ENCODE measurements around the gene HSPH1. TPM values are rescaled to one million over a fixed set of nuclear protein-coding genes. Genes with fewer than 3 reads are reported as not detected.

The HSPH1 gene
- total RNA-seq = 62.4 and 79.6 TPM in 2 replicates

GRCh38 chr13:31161557-31162150 is at the start of gene HSPH1:
Gene HSPH1 (minus strand): TSS chr13:31161904. CDS start chr13:31161582, 322 bp downstream.

DNA sequence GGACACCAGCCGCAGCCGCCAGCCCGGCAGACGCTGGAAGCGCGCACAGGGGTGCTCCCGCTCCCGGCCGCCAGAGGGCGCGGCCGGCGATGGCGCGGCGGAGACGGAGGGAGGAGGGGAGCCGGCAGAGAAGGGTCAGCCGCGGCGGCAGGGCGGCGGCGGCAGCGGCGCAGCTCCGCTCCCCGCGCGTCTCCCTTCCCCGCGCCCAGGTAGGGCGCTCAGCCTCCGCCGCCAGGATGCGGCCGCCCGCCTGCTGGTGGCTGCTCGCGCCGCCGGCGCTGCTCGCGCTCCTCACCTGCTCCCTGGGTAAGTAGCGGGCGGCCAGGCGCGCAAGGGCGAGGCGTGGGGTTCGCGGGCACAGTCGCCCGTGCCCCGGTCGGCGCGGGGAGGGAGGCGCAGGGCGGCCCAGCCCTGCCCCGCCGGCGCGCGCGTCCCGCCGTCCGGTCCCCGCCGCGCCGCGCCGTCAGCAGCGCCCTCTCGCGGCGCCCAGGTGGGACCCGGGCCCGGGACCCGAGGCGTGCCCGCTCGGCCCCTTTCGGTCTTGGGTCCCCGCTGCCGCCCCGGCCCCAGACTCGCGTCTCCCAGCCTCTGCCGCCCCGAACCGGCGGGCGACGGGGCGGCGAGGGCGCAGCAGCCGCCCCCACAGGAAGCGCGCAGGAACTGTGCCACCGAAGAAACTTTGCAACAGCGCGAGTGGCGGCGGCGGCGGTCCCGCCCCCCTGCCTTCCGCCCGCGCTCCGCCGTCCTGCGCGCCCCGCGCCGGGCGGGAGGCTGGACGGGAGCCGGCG is 38.3 kb upstream of the HSPH1 start, which contains the start of gene B3GLCT:
TSS of gene B3GLCT (plus strand) at position 127 of the 788 bp plus-strand sequence. CDS start at position 237, 110 bp downstream.

Other genes starting within 250 kb of the HSPH1 start
- not detected in 2 replicates for gene TEX26, start 229.2 kb downstream of the HSPH1 start, total RNA-seq
- 7.1 and 11.8 TPM in 2 replicates for gene B3GLCT, start 38.1 kb upstream of the HSPH1 start, total RNA-seq